Activated T-cell treated with anti-CD3 and anti-CD28 coated beads for 1 hour (primary cell): ENCODE measurements around the gene TSPAN15.

Source experiments
- DNase-seq: peaks from one replicate; pipeline ENCODE4 v3.0.0-alpha.2; 2020; ENCODE audit warnings: low read depth

TSPAN15 gene

GRCh38 chr10:69553328-69553727 is 102.1 kb downstream of the TSPAN15 start:
- no peak for DNase-seq

GRCh38 chr10:69554611-69555010 is 103.3 kb downstream of the TSPAN15 start:
- DNase-seq: no peak
